ENCODE results near the gene RNF213. TPM values are rescaled to one million over a fixed set of nuclear protein-coding genes. Genes with fewer than 3 reads are reported as not detected.
"Not testable (repeated sequence)": the region's sequence is repeated elsewhere in the genome, so short reads cannot be mapped to it uniquely, and the experiment has no call there.

The RNF213 gene
- total RNA-seq, 2 donors from 2014 or later: 150 to 174 TPM

DNA sequence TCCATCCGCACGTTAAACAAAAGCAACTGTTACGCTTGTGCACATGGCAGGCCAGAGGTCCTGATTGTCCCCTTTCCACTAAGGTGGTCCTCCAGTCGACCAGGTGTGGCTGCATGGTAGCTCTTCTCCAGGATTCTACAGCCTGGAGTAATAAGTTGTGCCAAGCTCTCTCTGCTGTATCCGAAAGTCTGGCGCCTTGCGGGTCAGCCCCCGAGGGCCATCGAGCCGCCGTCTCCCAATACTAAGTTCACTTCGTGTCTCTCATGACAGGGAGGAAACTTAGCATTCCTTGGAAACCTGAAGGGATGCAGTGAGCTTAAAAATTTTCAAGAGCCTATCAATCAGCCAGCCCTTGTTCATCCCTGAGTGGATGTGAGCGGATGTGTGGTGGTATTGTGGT is 149.0 kb downstream of the RNF213 start:
- peaks cover 6 to 9% of the 10 kb centered on the region in 2 donors for H3K4me1 ChIP-seq (ENCODE audit: control insufficient read depth in 1 of 2, low read depth in 2 of 2)
- ATAC-seq (ENCODE audit: insufficient number of reproducible peaks, low FRiP score, low read depth) (no peak), DNase-seq (ENCODE audit: low spot score) (no peak)
- TF ChIP-seq CTCF (IDR thresholded peaks at IDR 0.05): no peak
- H3K4me3 ChIP-seq: no peak overlapping the region
- no peaks in the 10 kb centered on the region for H3K9me3 ChIP-seq
- H3K27ac ChIP-seq: no peak overlapping the region
- H3K27me3 ChIP-seq (replicated peaks; ENCODE audit: insufficient read depth): no peaks in the 10 kb centered on the region
- H3K36me3 ChIP-seq: no peaks in the 10 kb centered on the region

DNA sequence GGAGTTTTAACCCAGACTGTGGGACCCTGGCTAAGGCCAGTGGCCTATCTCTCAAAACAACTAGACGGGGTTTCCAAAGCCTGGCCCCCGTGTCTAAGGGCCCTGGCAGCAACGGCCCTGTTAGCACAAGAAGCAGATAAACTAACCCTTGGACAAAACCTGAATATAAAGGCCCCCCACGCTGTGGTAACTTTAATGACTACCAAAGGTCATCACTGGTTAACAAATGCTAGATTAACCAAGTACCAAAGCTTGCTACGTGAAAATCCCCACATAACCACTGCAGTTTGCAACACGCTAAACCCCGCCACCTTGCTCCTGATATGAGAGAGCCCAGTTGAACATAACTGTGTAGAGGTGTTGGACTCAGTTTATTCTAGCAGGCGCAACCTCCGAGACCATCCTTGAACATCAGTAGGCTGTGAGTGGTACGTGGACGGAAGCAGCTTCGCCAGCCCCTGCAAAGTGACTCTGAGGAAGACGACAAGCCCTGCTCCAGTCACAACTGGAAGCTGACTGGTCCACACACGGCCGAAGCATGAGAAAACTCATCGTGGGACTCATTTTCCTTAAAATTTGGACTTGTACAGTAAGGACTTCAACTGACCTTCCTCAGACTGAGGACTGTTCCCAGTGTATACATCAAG is 149.9 kb downstream of the RNF213 start:
- not testable (repeated sequence) for H3K36me3 ChIP-seq; H3K27me3 ChIP-seq (replicated peaks; ENCODE audit: insufficient read depth); ATAC-seq (ENCODE audit: insufficient number of reproducible peaks, low FRiP score, low read depth); H3K27ac ChIP-seq; DNase-seq (ENCODE audit: low spot score); H3K4me1 ChIP-seq (ENCODE audit: control insufficient read depth in 1 of 2, low read depth in 2 of 2); H3K4me3 ChIP-seq; H3K9me3 ChIP-seq

- H3K27me3 ChIP-seq (replicated peaks; ENCODE audit: insufficient read depth): no peaks in the 10 kb centered on the region
- peaks cover 12 to 19% of the 10 kb centered on the region in 2 donors for H3K4me1 ChIP-seq (ENCODE audit: control insufficient read depth in 1 of 2, low read depth in 2 of 2)
- ATAC-seq (ENCODE audit: insufficient number of reproducible peaks, low FRiP score, low read depth): no peak
- TF ChIP-seq CTCF (IDR thresholded peaks at IDR 0.05): no peak
- H3K9me3 ChIP-seq: no peaks in the 10 kb centered on the region
- DNase-seq (ENCODE audit: low spot score): no peak
- no peak overlapping the region for H3K27ac ChIP-seq
- H3K36me3 ChIP-seq: no peaks in the 10 kb centered on the region
- H3K4me3 ChIP-seq: peak overlapping the region; percentile 96
Observed at GRCh38 chr17:80413771-80414507, 153.3 kb downstream of the RNF213 start.

- DNase-seq (ENCODE audit: low spot score): no peak
- Histone ChIP-seq H3K27me3 (replicated peaks; ENCODE audit: insufficient read depth) (no peaks in the 10 kb centered on the region), H3K4me3 (peak overlapping the region; percentile 96), H3K27ac (peak overlapping the region in 1 of 2 donors; percentile 93), H3K4me1 (ENCODE audit: control insufficient read depth in 1 of 2, low read depth in 2 of 2) (peaks cover 12 to 19% of the 10 kb centered on the region in 2 donors), H3K36me3 (no peaks in the 10 kb centered on the region), H3K9me3 (no peaks in the 10 kb centered on the region)
- TF ChIP-seq CTCF (IDR thresholded peaks at IDR 0.05): no peak
- ATAC-seq (ENCODE audit: insufficient number of reproducible peaks, low FRiP score, low read depth): no peak
Observed at GRCh38 chr17:80414508-80414802, 153.8 kb downstream of the RNF213 start.

DNA sequence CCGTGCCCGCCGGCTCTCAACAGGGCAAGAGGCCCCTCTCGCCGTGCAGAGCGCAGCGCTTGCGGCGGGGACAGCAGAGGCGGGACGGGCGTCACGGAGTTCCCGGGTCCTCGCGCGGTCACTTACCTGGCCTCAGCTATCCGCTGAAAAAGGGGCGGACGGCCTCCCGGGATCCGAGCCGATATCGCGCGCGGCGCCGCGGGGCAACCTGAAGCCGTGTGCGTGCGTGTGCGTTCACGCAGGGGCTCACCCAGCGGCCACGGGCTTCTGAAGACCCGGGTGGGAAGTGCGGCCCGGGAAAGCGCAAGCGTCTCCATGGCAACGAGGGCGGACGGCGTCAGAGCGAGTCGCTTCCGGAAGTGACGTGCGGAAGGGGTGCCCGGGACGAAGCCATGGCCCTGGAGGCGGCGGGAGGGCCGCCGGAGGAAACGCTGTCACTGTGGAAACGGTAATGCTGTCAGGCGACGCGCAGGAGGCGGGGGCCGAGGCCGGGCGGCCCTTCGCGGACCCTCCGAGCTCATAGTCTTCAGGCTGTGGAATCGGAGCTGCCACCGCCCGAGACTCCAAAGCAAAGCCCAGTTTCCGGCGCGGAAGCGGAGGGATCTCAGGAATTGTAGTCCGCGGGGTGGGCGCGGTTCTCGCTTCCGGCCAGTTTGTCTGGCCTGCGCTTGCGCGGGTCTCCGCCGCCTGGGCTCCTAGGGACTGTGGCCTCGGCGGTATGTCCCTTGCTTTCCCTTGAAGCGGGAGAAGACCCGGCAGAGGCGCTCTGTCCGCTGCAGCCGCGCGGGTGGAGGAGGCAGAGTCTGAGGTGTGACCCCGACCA is 154.4 kb downstream of the RNF213 start, which contains the start of gene ENDOV:
Gene ENDOV, plus strand, starts transcription at position 365 of the 823 bp plus-strand sequence. Its CDS starts 28 bp downstream, at position 393.
- Histone ChIP-seq H3K36me3 (no peaks in the 10 kb centered on the region), H3K4me1 (ENCODE audit: control insufficient read depth in 1 of 2, low read depth in 2 of 2) (peaks cover 12 to 19% of the 10 kb centered on the region in 2 donors), H3K27me3 (replicated peaks; ENCODE audit: insufficient read depth) (no peaks in the 10 kb centered on the region), H3K27ac (peak within 1 kb of the TSS; percentile 91 to 93), H3K9me3 (no peaks in the 10 kb centered on the region), H3K4me3 (peak within 1 kb of the TSS; percentile 96)
- ATAC-seq (ENCODE audit: insufficient number of reproducible peaks, low FRiP score, low read depth) (peak; percentile 94), DNase-seq (ENCODE audit: low spot score) (peak; percentile 78)
- no peak for TF ChIP-seq CTCF (IDR thresholded peaks at IDR 0.05)
